HEK293 (cell line): Measurements from ENCODE around the gene ATRAID.

Experiments
- CTCF ChIA-PET: fragments of 350-600 bp; formaldehyde crosslinking; extraction: SDS; loops from one replicate; lab custom pipeline; 2021; ENCODE audit warnings: antibody characterized with exemption; lab: Yijun Ruan, JAX
- POLR2A ChIA-PET: fragments of 300-600 bp; formaldehyde crosslinking; extraction: SDS; loops from one replicate; lab custom pipeline; 2020; ENCODE audit warnings: antibody characterized with exemption, inconsistent platforms; lab: Yijun Ruan, JAX
- H3K27ac ChIP-seq: fragments of 200-500 bp; sonication (Bioruptor generic); 2 replicates; pipeline ENCODE4 v1.5.1; 2014; ENCODE audit warnings: low read depth, low read length, control low read depth, inconsistent platforms; ENCODE audit errors: extremely low read depth
- H3K36me3 ChIP-seq, 2 experiments: fragments of 200-500 bp in 1 of 2; sonication (Bioruptor generic) in 1 of 2; 1 replicate in 1 of 2; 2 replicates in 1 of 2; pipeline ENCODE4 v1.5.1; 2014 to 2017; ENCODE audit warnings: inconsistent platforms in 2 of 2, low read length in 2 of 2; ENCODE audit not compliant: control insufficient read depth in 2 of 2, insufficient read depth in 1 of 2
- H3K4me1 ChIP-seq: fragments of 200-500 bp; sonication (Bioruptor generic); 2 replicates; pipeline ENCODE4 v1.5.1; 2014; ENCODE audit warnings: mild to moderate bottlenecking, low read length, inconsistent platforms; ENCODE audit not compliant: control insufficient read depth, insufficient read depth
- H3K4me3 ChIP-seq: 2 replicates; pipeline ENCODE4 v1.5.1; 2011; ENCODE audit warnings: low read depth, mild to moderate bottlenecking, control low read depth, low read length, moderate library complexity
- H3K9me3 ChIP-seq: fragments of 200-500 bp; sonication (Bioruptor generic); 2 replicates; pipeline ENCODE4 v1.5.1; 2014; ENCODE audit warnings: low read depth, low read length, inconsistent platforms; ENCODE audit not compliant: control insufficient read depth, insufficient read depth
- GLIS2 ChIP-seq: fragments of 450-650 bp; formaldehyde crosslinking; IDR thresholded peaks from 2 replicates; pipeline ENCODE4 v1.5.1; 2016; ENCODE audit warnings: missing biosample characterization, missing genetic modification characterization
- IKZF3 ChIP-seq: fragments of 450-650 bp; IDR thresholded peaks from 2 replicates; pipeline ENCODE4 v1.5.0; 2018; ENCODE audit warnings: missing biosample characterization, mild to moderate bottlenecking, missing genetic modification characterization, moderate library complexity
- MZF1 ChIP-seq: fragments of 450-650 bp; formaldehyde crosslinking; IDR thresholded peaks from 2 replicates; pipeline ENCODE4 v1.5.1; 2017; ENCODE audit warnings: missing biosample characterization, missing genetic modification characterization, borderline replicate concordance
- PATZ1 ChIP-seq: fragments of 450-650 bp; formaldehyde crosslinking; IDR thresholded peaks from 2 replicates; pipeline ENCODE4 v1.5.1; 2016; ENCODE audit warnings: missing biosample characterization, missing genetic modification characterization
- PRDM2 ChIP-seq: fragments of 450-650 bp; formaldehyde crosslinking; IDR thresholded peaks from 2 replicates; pipeline ENCODE4 v1.5.1; 2016; ENCODE audit warnings: missing biosample characterization, missing genetic modification characterization, borderline replicate concordance
- PRDM4 ChIP-seq: fragments of 450-650 bp; formaldehyde crosslinking; IDR thresholded peaks from 2 replicates; pipeline ENCODE4 v1.5.1; 2017; ENCODE audit warnings: missing biosample characterization, missing genetic modification characterization
- ZBTB26 ChIP-seq: fragments of 450-650 bp; formaldehyde crosslinking; optimal IDR thresholded peaks from 2 replicates; pipeline ENCODE3; 2016; ENCODE audit warnings: missing biosample characterization, mild to moderate bottlenecking, missing genetic modification characterization
- ZEB2 ChIP-seq: fragments of 450-650 bp; formaldehyde crosslinking; IDR thresholded peaks from 2 replicates; pipeline ENCODE4 v1.5.1; 2016; ENCODE audit warnings: missing biosample characterization, missing genetic modification characterization
- ZFHX2 ChIP-seq: fragments of 450-650 bp; formaldehyde crosslinking; conservative IDR thresholded peaks from 2 replicates; pipeline ENCODE4 v1.5.1; 2016; ENCODE audit warnings: missing biosample characterization, missing genetic modification characterization
- ZNF10 ChIP-seq: fragments of 450-650 bp; formaldehyde crosslinking; IDR thresholded peaks from 2 replicates; pipeline ENCODE4 v1.5.1; 2017; ENCODE audit warnings: missing biosample characterization, missing genetic modification characterization
- ZNF140 ChIP-seq: fragments of 450-650 bp; formaldehyde crosslinking; IDR thresholded peaks from 2 replicates; pipeline ENCODE4 v1.5.1; 2016; ENCODE audit warnings: missing biosample characterization, missing genetic modification characterization
- ZNF37A ChIP-seq: fragments of 450-650 bp; IDR thresholded peaks from 2 replicates; pipeline ENCODE4 v1.5.1; 2018; ENCODE audit warnings: missing biosample characterization, missing genetic modification characterization
- ZNF510 ChIP-seq: fragments of 450-650 bp; formaldehyde crosslinking; IDR thresholded peaks from 2 replicates; pipeline ENCODE4 v1.5.1; 2018; ENCODE audit warnings: mild to moderate bottlenecking, missing genetic modification characterization, missing biosample characterization; ENCODE audit not compliant: insufficient replicate concordance
- ZNF624 ChIP-seq: fragments of 450-650 bp; formaldehyde crosslinking; IDR thresholded peaks from 2 replicates; pipeline ENCODE4 v1.5.1; 2017; ENCODE audit warnings: missing biosample characterization, missing genetic modification characterization
- ZNF76 ChIP-seq: fragments of 450-650 bp; formaldehyde crosslinking; IDR thresholded peaks from 2 replicates; pipeline ENCODE4; 2016; ENCODE audit warnings: low read depth, missing biosample characterization, missing genetic modification characterization, borderline replicate concordance

ATRAID gene

GRCh38 chr2:27208486-27209050 lies 3.3 kb upstream of the ATRAID start:
- TF ChIP-seq ZNF37A (tag by site-specific recombination) (no peak), ZNF140 (no peak), ZBTB26 (tag by site-specific recombination) (no peak), ZNF10 (tag by site-specific recombination) (no peak), ZNF624 (no peak), PATZ1 (no peak), ZNF76 (tag by site-specific recombination) (no peak), ZFHX2 (tag by site-specific recombination) (no peak), MZF1 (tag by site-specific recombination) (no peak), PRDM4 (no peak), ZNF510 (tag by site-specific recombination) (no peak), PRDM2 (tag by site-specific recombination) (no peak), GLIS2 (no peak), ZEB2 (no peak), IKZF3 (tag by site-specific recombination) (no peak)
- TF ChIP-seq, all 188 proteins: peak for 0
- CTCF ChIA-PET = no interaction called here
- no peak overlapping the region for H3K4me3 ChIP-seq

More at GRCh38 chr2:27208486-27209050, 3.3 kb upstream of the ATRAID start:
- Histone ChIP-seq H3K4me1 (0 out of 2 replicates have a peak, but pooled peaks cover 2% of the 10 kb centered on the region), H3K27ac (no peak overlapping the region), H3K36me3 (peaks cover under 1 to 68% of the 10 kb centered on the region in 2 experiments; a peak in 1 of 3 replicates), H3K9me3 (no peaks in the 10 kb centered on the region)
- POLR2A ChIA-PET = no interaction called here
